HS-5 (cell line): ENCODE data around the gene VPS37D.
A peak's percentile ranks its signal among the peaks of the same experiment; 100 is the strongest.
"Not testable (repeated sequence)": the region's sequence is repeated elsewhere in the genome, so short reads cannot be mapped to it uniquely, and the experiment has no call there.

Source experiments
- DNase-seq: peaks from one replicate; pipeline ENCODE4 v3.0.0-alpha.2; 2012; ENCODE audit warnings: low read depth

The VPS37D gene

GRCh38 chr7:73667344-73668102 is at the start of gene VPS37D:
Gene VPS37D, plus strand, starts transcription at chr7:73667831. Its CDS starts 128 bp downstream, at chr7:73667959.
- DNase-seq: peak; percentile 51

- no peak for DNase-seq
Observed at GRCh38 chr7:73618538-73618937, 49.1 kb upstream of the VPS37D start.

- DNase-seq: not testable (repeated sequence)
Observed at GRCh38 chr7:73619394-73619793, 48.2 kb upstream of the VPS37D start.

- no peak for DNase-seq
Observed at GRCh38 chr7:73621168-73622063, 46.2 kb upstream of the VPS37D start.

GRCh38 chr7:73622527-73622908 is 45.1 kb upstream of the VPS37D start:
- DNase-seq: no peak

GRCh38 chr7:73622909-73623797 is 44.5 kb upstream of the VPS37D start:
- DNase-seq: no peak

GRCh38 chr7:73623798-73624668 is 43.6 kb upstream of the VPS37D start, which contains the start of gene MLXIPL:
Gene MLXIPL, minus strand, starts transcription at chr7:73624522. Its CDS starts 30 bp downstream, at chr7:73624492.
- no peak for DNase-seq

GRCh38 chr7:73624669-73625001 is 43.0 kb upstream of the VPS37D start:
- DNase-seq: no peak

GRCh38 chr7:73625276-73625675 is 42.4 kb upstream of the VPS37D start:
- no peak for DNase-seq

GRCh38 chr7:73626814-73627213 is 40.8 kb upstream of the VPS37D start:
- DNase-seq: no peak

GRCh38 chr7:73628504-73628903 is 39.1 kb upstream of the VPS37D start:
- no peak for DNase-seq

GRCh38 chr7:73631558-73631957 is 36.1 kb upstream of the VPS37D start:
- no peak for DNase-seq

GRCh38 chr7:73633323-73633722 is 34.3 kb upstream of the VPS37D start:
- no peak for DNase-seq

GRCh38 chr7:73633844-73634243 is 33.8 kb upstream of the VPS37D start:
- no peak for DNase-seq

- no peak for DNase-seq
Observed at GRCh38 chr7:73635428-73636200, 32.0 kb upstream of the VPS37D start.

- DNase-seq: no peak
Observed at GRCh38 chr7:73638911-73639310, 28.7 kb upstream of the VPS37D start.

GRCh38 chr7:73642834-73643233 is 24.8 kb upstream of the VPS37D start:
- no peak for DNase-seq

- DNase-seq: no peak
Observed at GRCh38 chr7:73644688-73645286, 22.8 kb upstream of the VPS37D start.

GRCh38 chr7:73645643-73646174 is 21.9 kb upstream of the VPS37D start:
- DNase-seq: no peak
